OCI-LY1 (cell line): Measurements from ENCODE around the gene ZFYVE28.

ENCODE experiments used
- H2AFZ ChIP-seq: fragments of 200-600 bp; sonication (generic), shearing (Covaris generic); 2 replicates; pipeline ENCODE4 v1.6.0; 2014; ENCODE audit warnings: antibody characterized with exemption, mild to moderate bottlenecking, low read length
- H3F3A ChIP-seq: fragments of 200-600 bp; sonication (generic), shearing (Covaris generic); 2 replicates; pipeline ENCODE4 v1.6.0; 2014; ENCODE audit warnings: mild to moderate bottlenecking, antibody characterized with exemption, low read length, moderate library complexity; ENCODE audit not compliant: insufficient read depth
- H3K27ac ChIP-seq: fragments of 200-600 bp; sonication (generic); 2 replicates; pipeline ENCODE4 v1.5.1; 2014; ENCODE audit warnings: low read length, mixed run types, mild to moderate bottlenecking, low read depth; ENCODE audit not compliant: poor library complexity, severe bottlenecking
- H3K27me3 ChIP-seq: fragments of 200-600 bp; sonication (generic); 2 replicates; pipeline ENCODE4 v1.6.0; 2014; ENCODE audit warnings: antibody characterized with exemption, mild to moderate bottlenecking, low read length, moderate library complexity; ENCODE audit not compliant: insufficient read depth
- H3K36me3 ChIP-seq: fragments of 200-600 bp; sonication (generic); 2 replicates; pipeline ENCODE4 v1.6.1; 2014; ENCODE audit warnings: mild to moderate bottlenecking, antibody characterized with exemption, low read length, moderate library complexity, mixed read lengths; ENCODE audit not compliant: insufficient read depth
- H3K4me1 ChIP-seq: fragments of 200-600 bp; sonication (generic); 2 replicates; pipeline ENCODE4 v1.5.1; 2014; ENCODE audit warnings: mild to moderate bottlenecking, low read length, moderate library complexity; ENCODE audit not compliant: insufficient read depth, severe bottlenecking
- H3K4me2 ChIP-seq: fragments of 200-600 bp; sonication (generic), shearing (Covaris generic); 2 replicates; pipeline ENCODE4 v1.6.1; 2014; ENCODE audit warnings: low read length
- H3K4me3 ChIP-seq: fragments of 200-600 bp; sonication (generic); 2 replicates; pipeline ENCODE4 v1.5.1; 2014; ENCODE audit warnings: low read length, low read depth, mild to moderate bottlenecking, mixed read lengths; ENCODE audit not compliant: poor library complexity, severe bottlenecking
- H3K79me2 ChIP-seq: fragments of 200-600 bp; shearing (Covaris generic); 2 replicates; pipeline ENCODE4 v1.6.1; 2016; ENCODE audit warnings: mixed run types, low read length, mixed read lengths; ENCODE audit not compliant: insufficient read depth
- H3K9ac ChIP-seq: fragments of 200-600 bp; sonication (generic), shearing (Covaris generic); 2 replicates; pipeline ENCODE4 v1.6.1; 2014; ENCODE audit warnings: mild to moderate bottlenecking, low read length, mixed read lengths
- H3K9me2 ChIP-seq: fragments of 200-600 bp; sonication (generic), shearing (Covaris generic); 2 replicates; pipeline ENCODE4 v1.6.1; 2014; ENCODE audit warnings: low read depth, mild to moderate bottlenecking, low read length, mixed read lengths
- H3K9me3 ChIP-seq: fragments of 200-600 bp; shearing (Covaris generic); 2 replicates; pipeline ENCODE4 v1.6.1; 2014; ENCODE audit warnings: low read length, mixed read lengths
- H4K20me1 ChIP-seq: fragments of 200-600 bp; sonication (generic), shearing (Covaris generic); 2 replicates; pipeline ENCODE4 v1.6.0; 2016; ENCODE audit warnings: mild to moderate bottlenecking, low read length; ENCODE audit not compliant: insufficient read depth
- CTCF ChIP-seq: fragments of 200-600 bp; sonication (generic), shearing (Covaris generic); IDR thresholded peaks from 2 replicates; pipeline ENCODE4 v1.5.1; 2017; ENCODE audit warnings: mild to moderate bottlenecking, antibody characterized with exemption, low read length, moderate library complexity, mixed read lengths
- EZH2 ChIP-seq: fragments of 200-600 bp; sonication (generic), shearing (Covaris generic); IDR thresholded peaks from 2 replicates; pipeline ENCODE4 v1.8.0; 2017; ENCODE audit warnings: borderline replicate concordance, mixed run types, mild to moderate bottlenecking, antibody characterized with exemption, low read length, moderate library complexity, mixed read lengths

Gene ZFYVE28

DNA sequence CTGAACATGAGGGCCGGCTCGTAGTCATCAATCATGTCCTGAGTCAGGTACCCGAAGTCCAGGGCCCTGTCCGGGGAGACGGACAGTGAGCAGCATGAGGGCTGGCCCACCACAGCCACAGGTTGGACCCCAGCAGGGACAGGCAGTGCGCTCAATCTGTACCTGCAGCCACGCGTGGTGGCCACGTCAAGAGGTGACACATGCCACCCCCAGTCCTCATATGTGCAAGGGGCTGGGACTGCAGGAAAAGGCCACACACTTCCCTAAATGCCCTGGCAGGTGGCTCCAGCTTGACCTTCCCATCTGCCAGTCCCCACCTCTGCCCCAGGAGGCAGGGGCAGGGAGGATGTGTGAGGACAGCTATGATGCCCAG, 82.7 kb downstream of the ZFYVE28 start:
- H3K79me2 ChIP-seq = no peaks in the 10 kb centered on the region
- TF ChIP-seq EZH2 (no peak), CTCF (no peak)

DNA sequence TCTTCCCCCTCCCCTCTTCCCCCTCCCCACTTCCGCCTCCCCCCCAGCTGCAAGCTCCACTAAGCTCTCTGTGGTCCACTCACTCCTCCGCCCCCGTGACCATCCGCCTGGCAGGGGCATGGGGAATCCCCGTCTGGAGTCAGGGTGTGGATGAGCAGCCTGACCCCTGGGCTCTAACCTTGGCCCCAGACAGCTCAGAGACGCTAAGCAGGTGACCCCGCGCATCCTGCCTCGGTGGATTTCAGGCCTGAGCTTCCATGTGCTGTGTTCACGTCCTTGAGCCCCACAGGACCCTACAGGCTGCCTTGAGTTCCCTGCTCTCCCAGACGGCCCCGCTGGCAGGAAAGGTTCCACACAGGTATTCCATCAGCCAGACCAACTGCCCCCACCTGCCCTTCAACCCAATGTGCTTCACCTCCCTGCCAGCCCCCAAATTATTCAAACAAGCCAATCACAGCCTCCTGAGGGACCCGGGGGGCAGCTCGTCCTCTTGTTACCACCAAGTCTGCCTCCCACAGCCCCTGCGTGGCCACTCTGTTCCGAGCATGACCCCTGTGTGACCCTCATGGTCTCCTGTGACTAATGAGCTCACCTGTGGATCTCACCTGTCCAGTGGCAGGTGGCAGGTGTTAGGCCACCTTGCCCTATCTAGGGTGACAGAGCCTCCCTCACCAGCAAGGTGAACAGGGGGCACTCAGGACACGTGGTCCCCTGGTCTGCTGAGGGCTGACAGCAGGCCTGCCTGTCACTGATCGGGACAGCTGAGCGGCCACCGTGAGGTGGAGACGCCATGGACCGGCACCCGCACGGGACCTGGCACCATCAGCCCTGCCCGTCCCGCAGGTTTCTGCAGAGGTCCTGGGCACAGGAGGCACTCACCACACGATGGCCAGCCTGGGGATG, 83.4 kb downstream of the ZFYVE28 start:
- no peak overlapping the region for H2AFZ ChIP-seq
- H3K9me2 ChIP-seq = no peaks in the 10 kb centered on the region
- no peaks in the 10 kb centered on the region for H3K9me3 ChIP-seq
- H3K27me3 ChIP-seq = no peaks in the 10 kb centered on the region
- H3K27ac ChIP-seq = no peak overlapping the region
- H3K9ac ChIP-seq = no peak overlapping the region
- H3K4me3 ChIP-seq = no peak overlapping the region
- H3K4me2 ChIP-seq = no peak overlapping the region
- no peaks in the 10 kb centered on the region for H3K4me1 ChIP-seq
- H3K36me3 ChIP-seq = no peaks in the 10 kb centered on the region
- H3F3A ChIP-seq = no peaks in the 10 kb centered on the region
- no peaks in the 10 kb centered on the region for H3K79me2 ChIP-seq
- H4K20me1 ChIP-seq = no peaks in the 10 kb centered on the region
- TF ChIP-seq CTCF = no peak
- TF ChIP-seq EZH2 = no peak

More for the DNA sequence above, 82.7 kb downstream of the ZFYVE28 start:
- H3K4me3 ChIP-seq = no peak overlapping the region
- H3K9me2 ChIP-seq = no peaks in the 10 kb centered on the region
- no peak overlapping the region for H3K27ac ChIP-seq
- no peak overlapping the region for H2AFZ ChIP-seq
- no peak overlapping the region for H3K4me2 ChIP-seq
- no peaks in the 10 kb centered on the region for H3K27me3 ChIP-seq
- H3K9me3 ChIP-seq = no peaks in the 10 kb centered on the region
- H3F3A ChIP-seq = no peaks in the 10 kb centered on the region
- H3K9ac ChIP-seq = no peak overlapping the region
- no peaks in the 10 kb centered on the region for H3K36me3 ChIP-seq
- H3K4me1 ChIP-seq = no peaks in the 10 kb centered on the region
- H4K20me1 ChIP-seq = no peaks in the 10 kb centered on the region

DNA sequence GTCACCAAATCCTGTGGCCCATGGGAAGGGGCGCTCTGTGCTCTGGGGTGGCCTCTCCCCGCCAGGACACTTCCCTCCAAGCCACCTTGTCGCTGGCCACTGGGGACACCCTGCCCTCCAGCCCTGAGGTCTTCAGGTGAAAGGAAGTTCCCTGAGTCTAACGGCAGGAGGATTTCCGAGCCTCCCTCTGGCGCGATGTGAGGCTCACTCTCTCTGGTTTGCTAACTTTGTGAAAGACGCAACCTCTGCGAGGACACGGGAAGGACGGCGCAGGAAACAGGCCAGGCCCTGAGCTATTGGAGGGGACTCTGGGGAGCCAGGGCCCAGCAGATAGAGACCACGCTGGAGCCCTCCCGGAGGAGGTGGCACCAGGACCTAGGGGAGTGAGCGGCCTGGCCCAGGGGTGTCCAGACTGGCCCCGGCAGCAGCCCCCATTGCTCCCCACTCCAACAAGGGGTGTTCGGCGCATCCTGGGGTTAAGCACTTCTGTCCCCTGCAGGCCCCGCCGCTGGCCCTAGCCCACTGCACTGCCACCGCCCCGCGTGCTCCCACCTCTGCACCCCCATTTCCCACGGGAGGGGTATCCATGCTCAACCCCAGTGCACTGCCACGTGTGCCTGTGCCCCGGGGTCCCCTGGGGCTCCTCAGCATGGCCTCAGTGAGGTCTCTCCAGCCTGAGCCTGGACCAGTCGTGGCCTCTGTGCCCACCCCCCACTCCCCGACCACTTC, 84.4 kb downstream of the ZFYVE28 start:
- Histone ChIP-seq H3K4me3 (no peak overlapping the region), H3K27me3 (no peaks in the 10 kb centered on the region), H3K79me2 (no peaks in the 10 kb centered on the region), H3K9me3 (no peaks in the 10 kb centered on the region), H3K27ac (no peak overlapping the region), H3K4me2 (no peak overlapping the region), H3K4me1 (no peaks in the 10 kb centered on the region), H4K20me1 (no peaks in the 10 kb centered on the region), H3K9me2 (no peaks in the 10 kb centered on the region), H3K9ac (no peak overlapping the region), H3K36me3 (no peaks in the 10 kb centered on the region), H3F3A (no peaks in the 10 kb centered on the region), H2AFZ (no peak overlapping the region)
- no peak for TF ChIP-seq EZH2
